ENCODE results near the gene WSB2.
"Not testable (repeated sequence)": the region's sequence is repeated elsewhere in the genome, so short reads cannot be mapped to it uniquely, and the experiment has no call there.

The WSB2 gene

DNA sequence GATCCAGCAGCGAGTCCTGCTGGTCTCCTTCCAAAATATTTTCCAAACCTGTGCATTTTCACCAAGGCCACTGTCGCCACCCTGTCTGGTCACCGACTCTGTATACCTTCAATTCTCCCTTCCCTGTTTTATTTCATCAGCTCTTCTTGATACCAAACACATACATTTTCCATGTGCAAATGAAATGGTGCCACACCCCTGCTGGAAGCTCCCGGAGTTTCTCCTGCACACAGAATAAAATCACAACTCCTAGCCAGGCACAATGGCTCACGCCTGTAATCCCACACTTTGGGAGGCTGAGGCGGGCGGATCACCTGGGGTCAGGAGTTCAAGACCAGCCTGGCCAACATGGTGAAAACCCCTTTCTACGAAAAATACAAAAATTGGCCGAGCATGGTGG, 28.8 kb upstream of the WSB2 start:
- H3K9ac ChIP-seq (ENCODE audit: low read length): no peak overlapping the region
- H3K27me3 ChIP-seq (ENCODE audit: control insufficient read depth, insufficient read depth, low read length): no peaks in the 10 kb centered on the region
- no peak overlapping the region for H3K27ac ChIP-seq (ENCODE audit: low read depth, low read length)
- no peak overlapping the region for H3K4me3 ChIP-seq (ENCODE audit: low read length)
- no peaks in the 10 kb centered on the region for H3K4me1 ChIP-seq (ENCODE audit: control insufficient read depth, insufficient read depth, low read length)
- no peaks in the 10 kb centered on the region for H3K36me3 ChIP-seq (ENCODE audit: control insufficient read depth, insufficient read depth, low read length)

DNA sequence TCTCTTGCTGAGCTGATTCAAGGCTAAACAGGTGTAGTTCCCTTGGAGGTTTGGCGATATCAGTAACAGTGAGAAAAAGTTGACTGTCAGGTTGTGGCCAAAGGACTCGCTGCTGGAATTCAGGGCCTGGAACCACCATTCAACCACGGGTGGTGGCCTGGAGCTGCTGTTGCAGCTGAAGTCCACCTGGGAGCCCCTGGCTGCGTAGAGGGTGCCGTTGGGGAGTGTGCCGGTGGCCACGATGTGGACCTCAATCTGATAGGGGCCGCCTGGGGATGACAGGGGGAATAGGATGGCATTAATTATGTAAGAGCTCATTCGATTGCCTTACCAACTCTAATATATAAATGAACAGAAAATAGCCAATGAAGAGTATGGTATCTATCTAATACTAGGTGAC, 21.2 kb upstream of the WSB2 start:
- Histone ChIP-seq H3K36me3 (ENCODE audit: control insufficient read depth, insufficient read depth, low read length) (peaks cover 11% of the 10 kb centered on the region), H3K27me3 (ENCODE audit: control insufficient read depth, insufficient read depth, low read length) (no peaks in the 10 kb centered on the region), H3K4me3 (ENCODE audit: low read length) (no peak overlapping the region), H3K27ac (ENCODE audit: low read depth, low read length) (no peak overlapping the region), H3K9ac (ENCODE audit: low read length) (peak overlapping the region; percentile 30), H3K4me1 (ENCODE audit: control insufficient read depth, insufficient read depth, low read length) (no peaks in the 10 kb centered on the region)

DNA sequence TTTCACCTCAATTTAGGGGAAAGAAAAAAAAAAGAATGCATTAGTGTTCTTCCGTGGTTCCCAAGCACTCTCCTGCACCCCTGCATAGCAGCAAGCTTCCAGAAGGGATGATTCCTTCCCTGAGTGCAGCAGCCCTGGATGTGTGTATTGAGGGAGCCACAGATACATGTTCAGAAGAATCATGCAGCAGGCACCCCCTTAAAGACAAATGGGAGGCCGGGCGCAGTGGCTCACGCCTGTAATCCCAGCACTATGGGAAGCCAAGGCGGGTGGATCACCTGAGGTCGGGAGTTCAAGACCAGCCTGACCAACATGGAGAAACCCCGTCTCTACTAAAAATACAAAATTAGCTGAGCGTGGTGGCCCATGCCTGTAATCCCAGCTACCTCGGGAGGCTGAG, 20.5 kb upstream of the WSB2 start:
- H3K4me3 ChIP-seq (ENCODE audit: low read length); H3K9ac ChIP-seq (ENCODE audit: low read length); H3K4me1 ChIP-seq (ENCODE audit: control insufficient read depth, insufficient read depth, low read length); H3K27ac ChIP-seq (ENCODE audit: low read depth, low read length); H3K27me3 ChIP-seq (ENCODE audit: control insufficient read depth, insufficient read depth, low read length): not testable (repeated sequence)
- H3K36me3 ChIP-seq (ENCODE audit: control insufficient read depth, insufficient read depth, low read length): peaks cover 11% of the 10 kb centered on the region

DNA sequence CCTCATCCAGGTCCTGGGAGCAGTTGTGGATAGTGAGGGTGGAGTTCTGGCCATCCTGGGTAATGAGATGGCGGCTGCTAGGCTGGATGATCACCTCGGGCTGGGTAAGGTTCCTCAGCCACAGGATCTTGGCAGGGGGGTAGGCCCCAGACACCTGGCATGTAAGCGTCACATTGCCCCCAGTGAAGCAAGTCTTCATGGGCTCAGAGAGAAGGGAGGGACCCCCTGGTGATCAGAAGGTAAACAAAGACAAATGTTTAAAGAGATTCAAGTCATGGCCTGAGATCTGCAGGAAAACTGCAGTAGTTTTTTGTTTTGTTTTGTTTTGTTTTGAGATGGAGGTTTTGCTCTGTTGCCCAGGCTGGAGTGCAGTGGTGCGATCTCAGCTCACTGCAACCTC, 12.8 kb upstream of the WSB2 start:
- Histone ChIP-seq H3K4me3 (ENCODE audit: low read length) (no peak overlapping the region), H3K4me1 (ENCODE audit: control insufficient read depth, insufficient read depth, low read length) (no peaks in the 10 kb centered on the region), H3K9ac (ENCODE audit: low read length) (no peak overlapping the region), H3K27me3 (ENCODE audit: control insufficient read depth, insufficient read depth, low read length) (no peaks in the 10 kb centered on the region), H3K27ac (ENCODE audit: low read depth, low read length) (no peak overlapping the region), H3K36me3 (ENCODE audit: control insufficient read depth, insufficient read depth, low read length) (peaks cover 6% of the 10 kb centered on the region)

DNA sequence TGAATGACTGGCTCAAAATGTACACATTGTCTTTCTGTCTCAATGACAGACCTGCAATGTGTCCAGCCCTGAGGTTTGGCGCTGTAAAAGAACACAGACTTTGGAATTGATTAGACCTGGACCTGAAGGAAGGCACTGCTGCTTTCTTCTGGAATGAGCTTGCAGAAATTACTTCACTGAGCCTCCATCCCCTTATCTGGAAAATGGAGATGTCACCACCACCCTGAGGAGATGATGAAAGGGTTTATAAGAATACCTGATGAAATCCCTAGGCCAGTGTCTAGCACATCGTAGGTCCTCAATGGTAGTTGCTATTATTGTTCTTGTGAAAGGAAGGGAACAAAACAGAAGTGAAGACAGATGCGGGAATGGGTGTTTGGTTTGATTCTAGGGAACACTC, 9.7 kb upstream of the WSB2 start:
- no peak overlapping the region for H3K9ac ChIP-seq (ENCODE audit: low read length)
- H3K4me3 ChIP-seq (ENCODE audit: low read length): no peak overlapping the region
- H3K27ac ChIP-seq (ENCODE audit: low read depth, low read length): no peak overlapping the region
- H3K4me1 ChIP-seq (ENCODE audit: control insufficient read depth, insufficient read depth, low read length): no peaks in the 10 kb centered on the region
- H3K36me3 ChIP-seq (ENCODE audit: control insufficient read depth, insufficient read depth, low read length): no peaks in the 10 kb centered on the region
- H3K27me3 ChIP-seq (ENCODE audit: control insufficient read depth, insufficient read depth, low read length): no peaks in the 10 kb centered on the region

DNA sequence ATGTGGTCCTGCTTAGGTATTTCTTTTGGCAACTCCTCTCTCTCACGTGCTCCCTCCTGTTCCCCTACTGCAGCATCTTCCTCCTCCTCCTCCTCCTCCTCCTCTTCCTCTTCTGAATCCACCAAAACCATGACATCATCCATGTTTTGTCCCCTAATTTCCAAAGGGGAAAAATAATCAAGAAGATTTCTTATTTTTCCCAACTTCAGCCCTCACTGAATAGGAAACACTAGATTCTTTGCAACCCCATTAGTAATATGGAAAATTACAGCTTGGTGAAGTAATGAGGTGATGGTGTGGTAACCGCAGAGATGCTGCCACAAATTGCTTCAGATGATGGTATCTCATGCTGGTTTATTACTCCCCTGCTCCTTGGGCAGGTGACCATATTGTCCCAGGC, 7.5 kb upstream of the WSB2 start:
- H3K27me3 ChIP-seq (ENCODE audit: control insufficient read depth, insufficient read depth, low read length): no peaks in the 10 kb centered on the region
- H3K4me3 ChIP-seq (ENCODE audit: low read length): no peak overlapping the region
- H3K4me1 ChIP-seq (ENCODE audit: control insufficient read depth, insufficient read depth, low read length): no peaks in the 10 kb centered on the region
- no peak overlapping the region for H3K27ac ChIP-seq (ENCODE audit: low read depth, low read length)
- H3K36me3 ChIP-seq (ENCODE audit: control insufficient read depth, insufficient read depth, low read length): no peaks in the 10 kb centered on the region
- no peak overlapping the region for H3K9ac ChIP-seq (ENCODE audit: low read length)

DNA sequence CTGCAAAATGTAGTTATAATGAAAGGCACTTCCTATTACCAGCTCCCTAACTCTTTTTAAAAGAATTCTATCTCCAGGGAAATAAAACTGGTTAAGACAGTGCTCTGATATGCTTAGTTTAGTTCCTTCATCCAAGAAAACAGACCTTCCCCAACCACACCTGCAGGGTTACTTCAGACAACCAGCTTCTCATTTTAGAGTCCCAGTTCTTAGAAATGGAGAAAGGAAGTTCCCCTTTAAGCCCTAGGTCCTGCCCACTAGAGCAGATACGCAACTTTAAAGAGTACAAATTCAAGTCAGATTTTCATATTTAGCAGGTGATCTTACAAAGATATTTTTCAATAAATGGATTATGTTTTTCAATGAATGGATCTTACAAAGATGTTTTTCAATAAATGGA, 4.4 kb upstream of the WSB2 start:
- Histone ChIP-seq H3K4me1 (ENCODE audit: control insufficient read depth, insufficient read depth, low read length) (no peaks in the 10 kb centered on the region), H3K9ac (ENCODE audit: low read length) (no peak overlapping the region), H3K36me3 (ENCODE audit: control insufficient read depth, insufficient read depth, low read length) (no peaks in the 10 kb centered on the region), H3K27ac (ENCODE audit: low read depth, low read length) (no peak overlapping the region), H3K4me3 (ENCODE audit: low read length) (no peak overlapping the region), H3K27me3 (ENCODE audit: control insufficient read depth, insufficient read depth, low read length) (no peaks in the 10 kb centered on the region)

DNA sequence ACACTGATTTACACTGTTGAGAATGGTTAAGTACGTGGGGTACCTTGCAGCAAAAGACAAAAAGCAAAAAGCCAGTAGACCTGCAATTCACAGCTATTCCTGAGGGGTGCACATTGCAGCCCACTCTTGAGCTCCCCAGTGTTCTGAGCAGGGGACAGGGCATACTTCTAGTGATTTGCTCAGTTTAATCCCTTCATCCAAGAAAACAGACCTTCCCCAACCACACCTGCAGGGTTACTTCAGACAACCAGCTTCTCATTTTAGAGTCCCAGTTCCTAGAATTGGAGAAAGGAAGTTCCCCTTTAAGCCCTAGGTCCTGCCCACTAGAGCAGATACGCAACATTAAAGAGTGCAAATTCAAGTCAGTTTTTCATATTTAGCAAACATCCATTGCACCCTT, 3.6 kb upstream of the WSB2 start:
- no peak overlapping the region for H3K9ac ChIP-seq (ENCODE audit: low read length)
- no peaks in the 10 kb centered on the region for H3K27me3 ChIP-seq (ENCODE audit: control insufficient read depth, insufficient read depth, low read length)
- H3K27ac ChIP-seq (ENCODE audit: low read depth, low read length): no peak overlapping the region
- peaks cover 5% of the 10 kb centered on the region for H3K4me1 ChIP-seq (ENCODE audit: control insufficient read depth, insufficient read depth, low read length)
- H3K4me3 ChIP-seq (ENCODE audit: low read length): no peak overlapping the region
- H3K36me3 ChIP-seq (ENCODE audit: control insufficient read depth, insufficient read depth, low read length): no peaks in the 10 kb centered on the region

DNA sequence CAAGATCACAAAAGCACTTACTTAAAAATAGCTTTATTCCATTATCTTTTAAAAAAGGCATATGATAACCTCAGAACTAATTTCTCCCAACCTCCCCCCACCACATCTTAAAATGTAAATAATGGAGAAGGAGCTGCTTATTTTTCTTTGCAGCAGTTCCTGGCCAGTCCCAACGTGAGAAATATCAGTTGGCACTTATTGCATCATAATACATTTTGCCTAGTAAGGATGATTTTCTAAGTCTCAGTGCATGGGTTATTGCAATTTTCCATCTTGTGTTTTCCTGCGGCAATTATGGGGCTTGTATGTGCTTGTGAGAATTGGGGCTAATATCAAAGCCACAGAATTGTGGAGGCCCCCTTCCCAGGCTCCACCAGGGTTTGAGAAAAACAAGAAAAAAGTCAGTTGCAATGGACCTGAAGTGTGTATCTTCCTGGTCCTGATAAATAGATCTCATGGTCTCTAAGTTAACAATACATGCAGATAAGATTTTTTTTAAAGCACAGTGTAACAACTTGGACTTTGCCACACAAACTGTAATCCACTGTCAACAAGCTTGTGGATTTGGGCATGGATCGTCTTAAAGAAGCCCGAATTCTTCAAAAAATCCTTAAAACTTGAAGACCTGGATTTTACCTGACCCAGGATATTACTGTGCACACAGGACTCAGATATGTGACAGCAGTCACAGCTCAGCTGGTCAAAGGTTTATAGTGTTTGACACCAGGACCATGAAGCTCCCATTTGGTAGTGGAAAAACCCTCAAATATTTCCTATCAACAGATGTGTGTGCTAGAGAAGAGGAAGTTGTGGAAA, 2.8 kb upstream of the WSB2 start:
- H3K27ac ChIP-seq (ENCODE audit: low read depth, low read length): no peak overlapping the region
- peaks cover 5% of the 10 kb centered on the region for H3K4me1 ChIP-seq (ENCODE audit: control insufficient read depth, insufficient read depth, low read length)
- H3K4me3 ChIP-seq (ENCODE audit: low read length): no peak overlapping the region
- no peak overlapping the region for H3K9ac ChIP-seq (ENCODE audit: low read length)
- no peaks in the 10 kb centered on the region for H3K36me3 ChIP-seq (ENCODE audit: control insufficient read depth, insufficient read depth, low read length)
- H3K27me3 ChIP-seq (ENCODE audit: control insufficient read depth, insufficient read depth, low read length): no peaks in the 10 kb centered on the region

DNA sequence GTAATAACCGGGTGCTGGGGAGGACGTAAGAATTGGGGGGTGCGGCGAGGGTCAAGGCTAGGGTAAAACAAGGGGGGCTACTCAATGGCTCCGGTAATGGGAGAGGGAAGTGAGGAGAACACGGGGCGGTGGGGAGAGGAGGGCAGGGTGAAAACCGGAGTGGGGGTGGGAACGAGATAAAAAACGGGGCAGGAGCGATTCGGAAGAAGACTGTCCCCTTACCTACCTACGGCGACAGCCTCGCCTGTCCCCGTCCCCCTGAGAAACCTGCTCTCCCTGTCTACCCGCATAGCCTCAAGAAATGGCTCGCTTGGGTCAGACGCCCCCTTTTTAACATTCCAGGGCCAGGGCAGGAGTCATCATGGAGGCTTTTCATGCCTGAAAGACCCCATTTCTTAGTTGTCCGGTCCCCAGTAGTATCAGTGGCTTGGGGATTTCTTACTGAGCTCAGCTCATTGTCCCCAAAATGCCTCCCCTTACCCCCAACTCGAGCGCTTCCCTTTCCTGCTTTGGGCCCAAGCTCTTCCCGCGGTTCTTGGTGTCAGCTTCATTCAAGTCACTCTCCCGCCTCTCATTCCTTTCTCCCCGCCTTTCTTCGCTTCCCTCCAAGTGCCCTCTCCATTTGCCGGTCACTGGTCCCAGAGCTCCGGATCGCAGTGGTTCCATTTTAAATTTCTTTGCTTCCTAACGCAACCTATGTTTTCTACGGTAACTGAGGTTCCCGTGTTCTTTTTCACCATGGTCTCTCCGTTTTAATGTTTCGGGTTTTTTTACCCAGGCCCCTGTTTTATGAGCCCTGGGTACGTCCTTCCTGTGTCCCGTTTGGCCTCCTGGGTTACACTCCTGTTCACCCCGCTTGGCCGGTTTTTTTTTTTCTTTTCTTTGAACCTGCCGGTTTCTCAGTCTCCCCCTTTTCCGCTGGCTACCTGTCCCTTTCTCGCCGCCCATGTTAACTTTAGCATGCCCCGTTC, 1.2 kb upstream of the WSB2 start:
- Histone ChIP-seq H3K36me3 (ENCODE audit: control insufficient read depth, insufficient read depth, low read length) (no peaks in the 10 kb centered on the region), H3K4me3 (ENCODE audit: low read length) (peak overlapping the region; percentile 83), H3K9ac (ENCODE audit: low read length) (peak overlapping the region; percentile 88), H3K4me1 (ENCODE audit: control insufficient read depth, insufficient read depth, low read length) (peaks cover 5% of the 10 kb centered on the region), H3K27ac (ENCODE audit: low read depth, low read length) (peak overlapping the region; percentile 91), H3K27me3 (ENCODE audit: control insufficient read depth, insufficient read depth, low read length) (no peaks in the 10 kb centered on the region)

DNA sequence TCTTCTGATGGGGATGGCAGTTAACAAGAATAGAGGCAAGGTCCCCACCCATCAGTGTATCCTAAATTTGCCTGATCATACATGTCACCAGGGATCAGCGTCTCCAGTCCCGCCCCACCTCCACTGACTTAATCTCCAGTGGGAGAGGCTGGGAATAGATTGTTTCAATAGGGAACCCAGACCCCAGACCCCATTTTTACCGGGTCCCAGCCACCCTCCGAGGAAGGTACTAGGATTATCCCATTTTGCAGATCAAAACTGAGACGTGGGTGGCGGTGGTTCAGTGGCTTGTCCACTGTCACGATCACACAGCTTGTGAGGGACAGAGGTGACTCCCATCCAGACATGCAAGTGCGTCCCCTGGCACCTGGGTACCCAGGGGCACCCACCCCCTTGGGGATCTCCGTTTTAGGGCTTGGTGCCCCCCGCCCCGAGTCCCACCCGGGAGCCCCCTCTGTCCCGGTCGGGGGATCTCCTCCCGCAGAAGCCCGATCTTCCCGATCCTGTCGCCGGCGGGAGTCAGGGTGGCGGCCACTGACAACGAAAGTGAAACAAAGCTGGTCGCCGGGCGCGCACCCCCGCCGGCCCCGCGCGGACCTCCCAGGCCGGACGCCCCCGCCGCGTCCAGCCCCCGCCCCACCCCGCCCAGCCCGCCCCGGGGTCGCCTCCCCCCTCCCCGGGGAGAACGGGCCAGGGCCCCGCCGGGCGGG, 523 bp downstream of the WSB2 start:
- H3K9ac ChIP-seq (ENCODE audit: low read length): peak overlapping the region; percentile 66
- peak overlapping the region; percentile 93 for H3K4me3 ChIP-seq (ENCODE audit: low read length)
- no peaks in the 10 kb centered on the region for H3K36me3 ChIP-seq (ENCODE audit: control insufficient read depth, insufficient read depth, low read length)
- peak overlapping the region; percentile 96 for H3K27ac ChIP-seq (ENCODE audit: low read depth, low read length)
- no peaks in the 10 kb centered on the region for H3K27me3 ChIP-seq (ENCODE audit: control insufficient read depth, insufficient read depth, low read length)
- H3K4me1 ChIP-seq (ENCODE audit: control insufficient read depth, insufficient read depth, low read length): peaks cover 5% of the 10 kb centered on the region

Data from rectal smooth muscle tissue (tissue), 1 donor.